Kidney (tissue), 14 donors: ENCODE results near the gene ATG16L1. TPM values are rescaled to one million over a fixed set of nuclear protein-coding genes. Genes with fewer than 3 reads are reported as not detected.

Source experiments
- DNase-seq, 5 donors: peaks; one replicate each; pipeline ENCODE4 v3.0.0-alpha.2; 2013 to 2020
- FAIRE-seq: peaks from 2 replicates; lab custom pipeline; 2012; peaks lifted over from hg19 to GRCh38; lab: Jason Lieb, UNC
- H3K27ac ChIP-seq, 2 donors: one replicate each; pipeline ENCODE4 v1.7.0; 2013; ENCODE audit warnings: low read depth in 2 of 2, low read length in 2 of 2, inconsistent platforms in 1 of 2
- H3K27me3 ChIP-seq: one replicate; pipeline ENCODE4 v1.7.1; 2013; ENCODE audit warnings: low read length, inconsistent platforms; ENCODE audit not compliant: control insufficient read depth, insufficient read depth
- H3K36me3 ChIP-seq, 3 donors: one replicate each; pipeline versions ENCODE4 v1.7.0 to v1.7.1; 2013; ENCODE audit warnings: low read length in 3 of 3, control low read depth in 1 of 3, inconsistent platforms in 1 of 3; ENCODE audit not compliant: insufficient read depth in 3 of 3, control insufficient read depth in 2 of 3
- H3K4me1 ChIP-seq, 3 donors: one replicate each; pipeline versions ENCODE4 v1.7.0 to v1.7.1; 2013; ENCODE audit warnings: low read length in 3 of 3, inconsistent platforms in 1 of 3, low read depth in 1 of 3; ENCODE audit not compliant: control insufficient read depth in 2 of 3, insufficient read depth in 2 of 3
- H3K4me3 ChIP-seq, 3 donors: one replicate each; pipeline versions ENCODE4 v1.7.0 to v1.8.1; 2013; ENCODE audit warnings: low read length in 3 of 3, control low read depth in 1 of 3, inconsistent platforms in 1 of 3
- H3K9ac ChIP-seq, 3 donors: one replicate each; pipeline versions ENCODE4 v1.7.0 to v1.7.1; 2013; ENCODE audit warnings: low read length in 3 of 3, control low read depth in 1 of 3, inconsistent platforms in 1 of 3
- H3K9me3 ChIP-seq, 3 donors: one replicate each; pipeline versions ENCODE4 v1.7.0 to v1.7.1; 2013; ENCODE audit warnings: low read length in 3 of 3, control low read depth in 1 of 3, inconsistent platforms in 1 of 3; ENCODE audit not compliant: control insufficient read depth in 2 of 3, insufficient read depth in 1 of 3
- CTCF ChIP-seq: IDR thresholded peaks from 3 replicates; pipeline ENCODE4 v1.5.1; 2012; ENCODE audit warnings: mild to moderate bottlenecking, moderate library complexity, borderline replicate concordance; ENCODE audit not compliant: insufficient read depth; ENCODE audit errors: extremely low read depth
- intact Hi-C: fragments of 100-400 bp; cut with DNase I; formaldehyde crosslinking; loops from one replicate; pipeline ENCODE4 v1.11.1; 2022
- polyA plus RNA-seq: library from polyadenylated mRNA; stranded (reverse); fragments of 350-450 nt; fragmentation: Illumina TruSeq; extraction: RNeasy Lipid Tissue Mini Kit (QIAGEN cat#74804); gene quantifications from one replicate; pipeline ENCODE4 v1.2.3, GENCODE V29; 2014; ENCODE audit warnings: low read depth, low replicate concordance; ENCODE audit not compliant: insufficient read depth
- total RNA-seq: library from RNA; stranded (reverse); fragmentation: NEBNext Ultra II Directional; extraction: Animal tissue kit (Norgen Biotek cat#: 25700); gene quantifications from one replicate; pipeline ENCODE4 v1.2.1, GENCODE V29; 2021
- donor health status: control.
- donor health status: control.
- donor health status: control.
- donor health status: control.
- donor health status: control.
- donor health status: DM: yes; HTN: yes; CAD: no.
- donor health status: Normal renal cell carcinoma (clear cell type).

ATG16L1 gene
- total and polyA plus RNA-seq, 2 donors from 2014 or later = 11.7 to 30.8 TPM

- Histone ChIP-seq H3K9me3 (no peaks in the 10 kb centered on the region), H3K36me3 (no peaks in the 10 kb centered on the region), H3K9ac (no peak within 1 kb of the TSS), H3K27ac (no peak within 1 kb of the TSS), H3K4me1 (no peaks in the 10 kb centered on the region), H3K27me3 (no peaks in the 10 kb centered on the region), H3K4me3 (no peak within 1 kb of the TSS)
- DNase-seq (peak in 1 of 5 donors; percentile 57), FAIRE-seq (no peak)
- TF ChIP-seq CTCF = no peak
- intact Hi-C loops = no loop called here
Observed at GRCh38 chr2:233307565-233307964, 56.1 kb downstream of the ATG16L1 start, which contains the start of gene SAG. Gene SAG (plus strand): TSS chr2:233307816. CDS start chr2:233309190, 1,374 bp downstream.

DNA sequence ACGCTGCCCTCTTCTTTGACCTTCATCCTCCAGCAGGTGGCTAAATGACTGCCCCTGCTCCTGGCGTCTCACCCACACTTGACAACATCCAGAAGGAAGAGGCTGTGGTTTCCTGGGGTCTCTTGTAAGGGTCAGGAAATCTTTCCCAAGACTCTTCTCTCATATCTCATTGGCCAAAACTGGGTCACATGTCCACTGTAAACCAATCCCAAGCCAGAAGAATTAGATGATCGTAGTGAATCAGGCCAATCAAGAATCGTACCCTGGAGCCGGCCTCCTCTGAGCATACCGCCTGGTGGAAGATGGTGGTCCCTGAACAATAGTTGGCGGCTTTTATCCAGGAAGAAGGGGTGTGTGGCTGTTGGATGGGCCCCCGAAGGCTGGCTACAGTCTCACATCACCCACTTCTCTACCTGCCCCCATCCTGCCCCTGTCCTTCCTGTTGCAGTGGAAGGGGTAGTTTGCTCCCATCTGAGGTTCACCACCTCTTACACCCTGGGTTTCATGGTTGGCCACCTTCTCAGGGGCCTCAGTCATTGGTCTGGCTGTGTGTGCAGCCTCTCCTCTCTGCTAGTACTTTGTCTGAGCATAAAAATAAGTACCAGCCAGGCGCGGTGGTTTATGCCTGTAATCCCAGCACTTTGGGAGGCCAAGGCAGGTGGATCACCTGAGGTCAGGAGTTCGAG lies 59.9 kb downstream of the ATG16L1 start:
- Histone ChIP-seq H3K9me3 (no peaks in the 10 kb centered on the region), H3K27me3 (no peaks in the 10 kb centered on the region), H3K27ac (no peak overlapping the region), H3K9ac (no peak overlapping the region), H3K36me3 (no peaks in the 10 kb centered on the region), H3K4me1 (no peaks in the 10 kb centered on the region), H3K4me3 (no peak overlapping the region)
- DNase-seq (peak in 1 of 5 donors; percentile 22), FAIRE-seq (no peak)
- intact Hi-C loops = no loop called here
- no peak for TF ChIP-seq CTCF

GRCh38 chr2:233312874-233313273 lies 61.4 kb downstream of the ATG16L1 start:
- no peak overlapping the region for H3K9ac ChIP-seq
- H3K9me3 ChIP-seq = no peaks in the 10 kb centered on the region
- intact Hi-C loops = no loop called here
- H3K27me3 ChIP-seq = no peaks in the 10 kb centered on the region
- H3K4me1 ChIP-seq = no peaks in the 10 kb centered on the region
- H3K4me3 ChIP-seq = no peak overlapping the region
- no peak overlapping the region for H3K27ac ChIP-seq
- no peak for DNase-seq
- no peak for TF ChIP-seq CTCF
- no peaks in the 10 kb centered on the region for H3K36me3 ChIP-seq
- FAIRE-seq = no peak
